HepG2 (cell line): ENCODE data around the gene ZNF621. TPM values are rescaled to one million over a fixed set of nuclear protein-coding genes. Genes with fewer than 3 reads are reported as not detected.

Experiments used
- CAMTA2 ChIP-seq: sonication (generic); formaldehyde crosslinking; IDR thresholded peaks from 2 replicates; pipeline ENCODE4 v1.4.0; 2020; ENCODE audit warnings: mild to moderate bottlenecking, missing genetic modification reagents, borderline replicate concordance
- CREB3 ChIP-seq: sonication (generic); formaldehyde crosslinking; IDR thresholded peaks from 2 replicates; pipeline ENCODE4 v1.5.0; 2020; ENCODE audit warnings: missing genetic modification reagents
- ELF1 ChIP-seq: sonication (generic); formaldehyde crosslinking; IDR thresholded peaks from 2 replicates; pipeline ENCODE4 v1.4.0; 2020; ENCODE audit warnings: missing genetic modification reagents
- FIP1L1 ChIP-seq: fragments of 200-400 bp; formaldehyde crosslinking; IDR thresholded peaks from 2 replicates; pipeline ENCODE4 v1.6.1; 2018; ENCODE audit warnings: low read depth, mild to moderate bottlenecking, low read length, moderate library complexity, borderline replicate concordance; ENCODE audit not compliant: insufficient read depth
- HOXA7 ChIP-seq: sonication (generic); formaldehyde crosslinking; IDR thresholded peaks from 2 replicates; pipeline ENCODE4 v1.8.1; 2022; ENCODE audit warnings: mild to moderate bottlenecking, missing genetic modification reagents, moderate library complexity
- KDM5A ChIP-seq: fragments of 200-600 bp; sonication (generic); IDR thresholded peaks from 2 replicates; pipeline ENCODE4 v1.7.0; 2018; ENCODE audit warnings: antibody characterized with exemption, mild to moderate bottlenecking, low read length, borderline replicate concordance
- KMT2B ChIP-seq: IDR thresholded peaks from 2 replicates; pipeline ENCODE4 v1.6.1; 2016; ENCODE audit warnings: missing genetic modification reagents, missing compliant biosample characterization
- MTA3 ChIP-seq: sonication (generic); formaldehyde crosslinking; IDR thresholded peaks from 2 replicates; pipeline ENCODE4 v1.4.0; 2020; ENCODE audit warnings: missing genetic modification reagents
- NFKB2 ChIP-seq: sonication (generic); formaldehyde crosslinking; IDR thresholded peaks from 2 replicates; pipeline ENCODE4 v1.4.0; 2020; ENCODE audit warnings: missing genetic modification reagents, borderline replicate concordance
- NKX3-1 ChIP-seq: sonication (generic); formaldehyde crosslinking; IDR thresholded peaks from 2 replicates; pipeline ENCODE4 v1.5.0; 2020; ENCODE audit warnings: missing genetic modification reagents
- PHF5A ChIP-seq: IDR thresholded peaks from one replicate; pipeline ENCODE4 v1.6.1; 2018; ENCODE audit warnings: low read depth, missing genetic modification reagents; ENCODE audit not compliant: unreplicated experiment
- POGZ ChIP-seq: sonication (generic); formaldehyde crosslinking; IDR thresholded peaks from 2 replicates; pipeline ENCODE4 v1.4.0; 2020; ENCODE audit warnings: mild to moderate bottlenecking, missing genetic modification reagents
- RXRB ChIP-seq: IDR thresholded peaks from 2 replicates; pipeline ENCODE4 v1.6.1; 2016; ENCODE audit warnings: borderline replicate concordance, missing genetic modification reagents, missing compliant biosample characterization
- SAFB2 ChIP-seq: sonication (generic); formaldehyde crosslinking; IDR thresholded peaks from 2 replicates; pipeline ENCODE4 v1.5.1; 2020; ENCODE audit warnings: missing genetic modification reagents, low read depth, mild to moderate bottlenecking, borderline replicate concordance
- SALL1 ChIP-seq: sonication (generic); formaldehyde crosslinking; IDR thresholded peaks from 2 replicates; pipeline ENCODE4 v1.8.0; 2022; ENCODE audit warnings: mild to moderate bottlenecking, missing genetic modification reagents
- SOX6 ChIP-seq, 2 experiments: fragments of 450-650 bp in 1 of 2; sonication (generic) in 1 of 2; formaldehyde crosslinking in 1 of 2; IDR thresholded peaks; 2 replicates each; pipeline versions ENCODE4 v1.4.0 to v1.6.1; 2017 to 2020; ENCODE audit warnings: antibody characterized with exemption in 1 of 2, mild to moderate bottlenecking in 1 of 2, missing genetic modification reagents in 1 of 2
- SP4 ChIP-seq: sonication (generic); formaldehyde crosslinking; IDR thresholded peaks from 2 replicates; pipeline ENCODE4 v1.8.1; 2023; ENCODE audit warnings: mild to moderate bottlenecking, missing genetic modification reagents
- SSRP1 ChIP-seq: IDR thresholded peaks from 2 replicates; pipeline ENCODE4 v1.6.1; 2016; ENCODE audit warnings: control low read depth
- XRCC5 ChIP-seq: fragments of 200-400 bp; formaldehyde crosslinking; optimal IDR thresholded peaks from 2 replicates; pipeline ENCODE3; 2017; ENCODE audit warnings: mild to moderate bottlenecking, low read length
- ZEB1 ChIP-seq: IDR thresholded peaks from 2 replicates; pipeline ENCODE4 v1.6.1; 2012; ENCODE audit warnings: mild to moderate bottlenecking, low read depth, inconsistent platforms; ENCODE audit not compliant: insufficient replicate concordance
- ZNF160 ChIP-seq: sonication (generic); formaldehyde crosslinking; IDR thresholded peaks from 2 replicates; pipeline ENCODE4 v1.8.0; 2022; ENCODE audit warnings: mild to moderate bottlenecking, inconsistent platforms, missing genetic modification reagents
- ZNF317 ChIP-seq: sonication (generic); formaldehyde crosslinking; IDR thresholded peaks from 2 replicates; pipeline ENCODE4 v1.5.0; 2020; ENCODE audit warnings: mild to moderate bottlenecking, missing genetic modification reagents
- ZNF607 ChIP-seq: sonication (generic); formaldehyde crosslinking; IDR thresholded peaks from 2 replicates; pipeline ENCODE4 v1.5.1; 2020; ENCODE audit warnings: missing genetic modification reagents, mild to moderate bottlenecking, borderline replicate concordance
- polyA plus RNA-seq, 8 experiments: library from polyadenylated mRNA; depleted of rRNA in 3 of 8; stranded (reverse) in 7 of 8; unstranded in 1 of 8; fragments of >200 nt; fragmentation: Illumina TruSeq in 4 of 8; extraction: Trizol in 4 of 8; gene quantifications; 2 replicates each; pipeline versions ENCODE4 v1.2.1 to v1.2.3, GENCODE V29; 2011 to 2016; ENCODE audit warnings: low read depth in 4 of 8, missing spikeins in 1 of 8, mixed read lengths in 1 of 8; ENCODE audit not compliant: insufficient read depth in 1 of 8
- total RNA-seq, 5 experiments: library from RNA; depleted of rRNA; stranded (reverse); fragments of >200 nt; fragmentation: Illumina TruSeq; extraction: Trizol; gene quantifications; 2 replicates each; pipeline ENCODE4 v1.2.3, GENCODE V29; 2016; ENCODE audit warnings: low read depth in 1 of 5
- TF ChIP-seq, protein P1 (sequence below): sonication (generic); formaldehyde crosslinking; IDR thresholded peaks from 2 replicates; pipeline ENCODE4 v1.5.1; 2020; ENCODE audit warnings: missing genetic modification reagents, mild to moderate bottlenecking, borderline replicate concordance
- TF ChIP-seq, protein P2 (sequence below): sonication (generic); formaldehyde crosslinking; IDR thresholded peaks from 2 replicates; pipeline ENCODE4 v1.5.0; 2020; ENCODE audit warnings: missing genetic modification reagents, mild to moderate bottlenecking, borderline replicate concordance

Gene ZNF621
- total and polyA plus RNA-seq, 2 of the 13 experiments (the other 11 are each of a cell fraction or from before 2014, with no cell fraction given) = 13.2 to 14.9 TPM

GRCh38 chr3:40505599-40506462 is 18.9 kb upstream of the ZNF621 start, which contains the start of gene ZNF620 (continued):
- TF ChIP-seq NKX3-1 (CRISPR knock-in tag) = no peak
- peak; percentile 80 for TF ChIP-seq ELF1
- TF ChIP-seq KDM5A = peak; percentile 70; the same call in 1 of the 2 replicates
- peak; percentile 94 for TF ChIP-seq KMT2B (CRISPR knock-in tag)
- peak; percentile 51 for TF ChIP-seq ZEB1
- TF ChIP-seq XRCC5 = peak; percentile 86
- TF ChIP-seq SSRP1 (CRISPR knock-in tag) = no peak
- peak; percentile 50; the same call in 1 of the 2 replicates for TF ChIP-seq RXRB (CRISPR knock-in tag)
- peak; percentile 62; the same call in 1 of the 2 replicates for TF ChIP-seq NFKB2 (CRISPR knock-in tag)
- peak; percentile 59; the same call in 1 of the 2 replicates for TF ChIP-seq SP4 (CRISPR knock-in tag)
- peak; percentile 78; the same call in 1 of the 2 replicates for TF ChIP-seq POGZ (CRISPR knock-in tag)
- TF ChIP-seq, protein P1, sequence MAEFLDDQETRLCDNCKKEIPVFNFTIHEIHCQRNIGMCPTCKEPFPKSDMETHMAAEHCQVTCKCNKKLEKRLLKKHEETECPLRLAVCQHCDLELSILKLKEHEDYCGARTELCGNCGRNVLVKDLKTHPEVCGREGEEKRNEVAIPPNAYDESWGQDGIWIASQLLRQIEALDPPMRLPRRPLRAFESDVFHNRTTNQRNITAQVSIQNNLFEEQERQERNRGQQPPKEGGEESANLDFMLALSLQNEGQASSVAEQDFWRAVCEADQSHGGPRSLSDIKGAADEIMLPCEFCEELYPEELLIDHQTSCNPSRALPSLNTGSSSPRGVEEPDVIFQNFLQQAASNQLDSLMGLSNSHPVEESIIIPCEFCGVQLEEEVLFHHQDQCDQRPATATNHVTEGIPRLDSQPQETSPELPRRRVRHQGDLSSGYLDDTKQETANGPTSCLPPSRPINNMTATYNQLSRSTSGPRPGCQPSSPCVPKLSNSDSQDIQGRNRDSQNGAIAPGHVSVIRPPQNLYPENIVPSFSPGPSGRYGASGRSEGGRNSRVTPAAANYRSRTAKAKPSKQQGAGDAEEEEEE (CRISPR knock-in tag) = peak; percentile 69; the same call in 1 of the 2 replicates
- no peak for TF ChIP-seq CREB3 (CRISPR knock-in tag)
- peak; percentile 47; the same call in 1 of the 2 replicates for TF ChIP-seq CAMTA2 (CRISPR knock-in tag)
- peak; percentile 69 for TF ChIP-seq ZNF317 (CRISPR knock-in tag)
- TF ChIP-seq ZNF160 (CRISPR knock-in tag) = 0 out of 2 replicates have a peak, but pooled peaks have one; percentile 45
- no peak for TF ChIP-seq SOX6 (IDR thresholded peaks at IDR 0.05)
- peak; percentile 70; the same call in 1 of the 2 replicates for TF ChIP-seq SOX6 (CRISPR knock-in tag; IDR thresholded peaks at IDR 0.05)
- no peak for TF ChIP-seq FIP1L1
- TF ChIP-seq HOXA7 (CRISPR knock-in tag) = no peak
- TF ChIP-seq MTA3 (CRISPR knock-in tag) = no peak
- TF ChIP-seq PHF5A (CRISPR knock-in tag) = no peak
- TF ChIP-seq, protein P2, sequence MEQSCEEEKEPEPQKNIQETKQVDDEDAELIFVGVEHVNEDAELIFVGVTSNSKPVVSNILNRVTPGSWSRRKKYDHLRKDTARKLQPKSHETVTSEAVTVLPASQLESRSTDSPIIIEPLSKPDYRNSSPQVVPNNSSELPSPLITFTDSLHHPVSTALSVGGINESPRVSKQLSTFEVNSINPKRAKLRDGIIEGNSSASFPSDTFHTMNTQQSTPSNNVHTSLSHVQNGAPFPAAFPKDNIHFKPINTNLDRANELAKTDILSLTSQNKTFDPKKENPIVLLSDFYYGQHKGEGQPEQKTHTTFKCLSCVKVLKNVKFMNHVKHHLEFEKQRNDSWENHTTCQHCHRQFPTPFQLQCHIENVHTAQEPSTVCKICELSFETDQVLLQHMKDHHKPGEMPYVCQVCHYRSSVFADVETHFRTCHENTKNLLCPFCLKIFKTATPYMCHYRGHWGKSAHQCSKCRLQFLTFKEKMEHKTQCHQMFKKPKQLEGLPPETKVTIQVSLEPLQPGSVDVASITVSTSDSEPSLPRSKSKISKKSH (CRISPR knock-in tag) = peak; percentile 48; the same call in 1 of the 2 replicates
- TF ChIP-seq SAFB2 (CRISPR knock-in tag) = peak; percentile 24; the same call in 1 of the 2 replicates
- peak; percentile 75 for TF ChIP-seq ZNF607 (CRISPR knock-in tag)
- peak; percentile 81 for TF ChIP-seq SALL1 (CRISPR knock-in tag)
